GM12878 (cell line): ENCODE data around the gene SLC25A52. TPM values are rescaled to one million over a fixed set of nuclear protein-coding genes. Genes with fewer than 3 reads are reported as not detected.

Source experiments
- DPF2 ChIP-seq: fragments of 450-650 bp; IDR thresholded peaks from 2 replicates; pipeline ENCODE4 v1.6.1; 2017; ENCODE audit warnings: mild to moderate bottlenecking
- EGR1 ChIP-seq, 2 experiments: IDR thresholded peaks; 1 replicate in 1 of 2; 2 replicates in 1 of 2; pipeline ENCODE4 v1.6.1; 2011 to 2012; ENCODE audit warnings: low read depth in 2 of 2, low read length in 2 of 2, borderline replicate concordance in 1 of 2, mild to moderate bottlenecking in 1 of 2, moderate library complexity in 1 of 2
- GATAD2B ChIP-seq: fragments of 450-650 bp; conservative IDR thresholded peaks from 2 replicates; pipeline ENCODE4 v1.6.1; 2017; ENCODE audit warnings: low read depth, mild to moderate bottlenecking, moderate library complexity
- MEF2B ChIP-seq: fragments of 450-650 bp; IDR thresholded peaks from 2 replicates; pipeline ENCODE4 v1.6.1; 2018; ENCODE audit warnings: mild to moderate bottlenecking, moderate library complexity; ENCODE audit not compliant: partially characterized antibody, poor library complexity, severe bottlenecking
- MTA2 ChIP-seq: fragments of 450-650 bp; IDR thresholded peaks from 2 replicates; pipeline ENCODE4 v1.6.1; 2016; ENCODE audit warnings: low read depth, mild to moderate bottlenecking, moderate library complexity
- NBN ChIP-seq: fragments of 450-650 bp; IDR thresholded peaks from 2 replicates; pipeline ENCODE4 v1.6.1; 2016
- NR2C1 ChIP-seq: fragments of 450-650 bp; IDR thresholded peaks from 2 replicates; pipeline ENCODE4 v1.6.1; 2017; ENCODE audit warnings: antibody characterized with exemption, mild to moderate bottlenecking, moderate library complexity
- POU2F2 ChIP-seq: IDR thresholded peaks from 3 replicates; pipeline ENCODE4 v1.6.1; 2011; ENCODE audit warnings: low read depth, mild to moderate bottlenecking, low read length, borderline replicate concordance
- RELA ChIP-seq: fragments of 450-650 bp; IDR thresholded peaks from 2 replicates; pipeline ENCODE4 v1.8.0; 2014; ENCODE audit warnings: borderline replicate concordance; ENCODE audit not compliant: partially characterized antibody
- SUPT20H ChIP-seq: IDR thresholded peaks from 2 replicates; pipeline ENCODE4 v1.6.1; 2011; ENCODE audit warnings: low read depth, mild to moderate bottlenecking, low read length, moderate library complexity, borderline replicate concordance; ENCODE audit not compliant: control insufficient read depth
- YBX1 ChIP-seq: fragments of 450-650 bp; IDR thresholded peaks from 2 replicates; pipeline ENCODE4 v1.6.1; 2016; ENCODE audit warnings: antibody characterized with exemption
- ZNF217 ChIP-seq: fragments of 450-650 bp; IDR thresholded peaks from 2 replicates; pipeline ENCODE4 v1.6.1; 2017; ENCODE audit warnings: antibody characterized with exemption, mild to moderate bottlenecking
- ZNF274 ChIP-seq: IDR thresholded peaks from one replicate; pipeline ENCODE4 v1.8.0; 2011; ENCODE audit not compliant: insufficient read length, insufficient read depth
- polyA plus RNA-seq, 11 experiments: library from polyadenylated mRNA; depleted of rRNA in 4 of 11; unstranded in 6 of 11; stranded (reverse) in 5 of 11; fragments of >200 nt; fragmentation: Nextera tagmentation in 4 of 11; fragmentation: Illumina TruSeq in 1 of 11; extraction: Ambion mirVana in 4 of 11; extraction: Trizol in 1 of 11; gene quantifications; 1 replicate in 1 of 11; 2 replicates in 10 of 11; pipeline versions ENCODE4 v1.2.1 to v1.2.3, GENCODE V29; 2011 to 2016; ENCODE audit warnings: inconsistent platforms in 2 of 11, missing spikeins in 2 of 11, low read depth in 1 of 11
- total RNA-seq, 4 experiments: library from RNA; depleted of rRNA in 3 of 4; stranded (reverse); fragments of >200 nt in 3 of 4; fragmentation: Illumina TruSeq in 1 of 4; extraction: Trizol in 1 of 4; gene quantifications; 2 replicates each; pipeline versions ENCODE4 v1.2.1 to v1.2.3, GENCODE V29; 2013 to 2021
- TF ChIP-seq, protein P1 (sequence below): fragments of 450-650 bp; IDR thresholded peaks from 2 replicates; pipeline ENCODE4 v1.6.1; 2017; ENCODE audit warnings: mild to moderate bottlenecking, low read depth, inconsistent platforms; ENCODE audit not compliant: poor library complexity, severe bottlenecking
- TF ChIP-seq, protein P2 (sequence below): IDR thresholded peaks from 2 replicates; pipeline ENCODE4 v1.6.1; 2012; ENCODE audit warnings: improper control_type of control experiment, low read depth, low read length; ENCODE audit not compliant: insufficient replicate concordance
- TF ChIP-seq, protein P3 (sequence below): IDR thresholded peaks from 2 replicates; pipeline ENCODE4 v1.6.1; 2011; ENCODE audit warnings: mild to moderate bottlenecking, low read depth, low read length, moderate library complexity; ENCODE audit not compliant: insufficient replicate concordance
- TF ChIP-seq, protein P4 (sequence below): fragments of 450-650 bp; IDR thresholded peaks from 2 replicates; pipeline ENCODE4 v1.6.1; 2017; ENCODE audit warnings: borderline replicate concordance
- TF ChIP-seq, protein P5 (sequence below): IDR thresholded peaks from 2 replicates; pipeline ENCODE4 v1.6.1; 2012; ENCODE audit warnings: low read depth, low read length, improper control_type of control experiment

The SLC25A52 gene
- total and polyA plus RNA-seq, 10 of the 15 experiments (the other 5 are each of a cell fraction or from before 2014, with no cell fraction given) = not detected

DNA sequence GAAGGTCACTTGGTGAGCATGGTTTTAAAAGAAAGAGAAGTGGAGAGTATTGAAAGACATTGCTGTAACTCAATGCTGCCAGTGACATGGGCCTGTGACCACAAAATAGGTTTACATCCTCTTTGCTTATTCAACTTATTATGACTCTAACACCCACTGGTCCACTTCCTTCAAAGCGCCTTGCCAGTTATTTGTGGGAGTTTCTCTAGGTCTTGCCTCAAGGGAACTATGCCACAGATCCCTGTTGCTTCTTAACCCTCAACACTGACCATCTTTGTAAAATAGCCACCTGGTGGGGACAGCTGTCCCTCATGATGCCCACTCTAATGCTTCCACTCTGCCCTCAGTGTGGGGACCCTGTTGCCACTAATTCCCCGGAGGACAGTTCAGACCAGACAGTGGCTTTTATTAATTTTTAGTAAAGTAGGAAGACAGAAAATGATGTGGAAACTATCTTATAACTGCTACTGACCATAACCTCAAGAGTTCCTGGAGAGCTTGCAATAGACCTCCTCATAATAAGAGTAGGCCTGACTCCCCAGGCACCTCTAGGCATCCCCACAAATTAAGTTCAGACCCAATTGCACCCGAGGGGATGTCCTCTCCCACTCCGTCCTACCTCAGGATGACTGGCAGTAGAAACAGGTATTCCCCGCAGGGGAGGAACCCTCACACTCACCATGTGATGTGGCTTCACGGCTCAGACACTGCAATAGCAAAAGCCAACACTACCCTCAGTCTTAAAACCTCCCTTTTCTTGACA is 31.3 kb upstream of the SLC25A52 start (continued):
- TF ChIP-seq, protein P1, sequence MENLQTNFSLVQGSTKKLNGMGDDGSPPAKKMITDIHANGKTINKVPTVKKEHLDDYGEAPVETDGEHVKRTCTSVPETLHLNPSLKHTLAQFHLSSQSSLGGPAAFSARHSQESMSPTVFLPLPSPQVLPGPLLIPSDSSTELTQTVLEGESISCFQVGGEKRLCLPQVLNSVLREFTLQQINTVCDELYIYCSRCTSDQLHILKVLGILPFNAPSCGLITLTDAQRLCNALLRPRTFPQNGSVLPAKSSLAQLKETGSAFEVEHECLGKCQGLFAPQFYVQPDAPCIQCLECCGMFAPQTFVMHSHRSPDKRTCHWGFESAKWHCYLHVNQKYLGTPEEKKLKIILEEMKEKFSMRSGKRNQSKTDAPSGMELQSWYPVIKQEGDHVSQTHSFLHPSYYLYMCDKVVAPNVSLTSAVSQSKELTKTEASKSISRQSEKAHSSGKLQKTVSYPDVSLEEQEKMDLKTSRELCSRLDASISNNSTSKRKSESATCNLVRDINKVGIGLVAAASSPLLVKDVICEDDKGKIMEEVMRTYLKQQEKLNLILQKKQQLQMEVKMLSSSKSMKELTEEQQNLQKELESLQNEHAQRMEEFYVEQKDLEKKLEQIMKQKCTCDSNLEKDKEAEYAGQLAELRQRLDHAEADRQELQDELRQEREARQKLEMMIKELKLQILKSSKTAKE = peak; percentile 50
- TF ChIP-seq MTA2 (peak; percentile 91), NBN (peak; percentile 79), SUPT20H (no peak), GATAD2B (0 out of 2 replicates have a peak, but pooled peaks have one; percentile 71), EGR1 (IDR thresholded peaks at IDR 0.05; ENCODE audit: borderline replicate concordance in 1 of 2, low read depth in 2 of 2, low read length in 2 of 2) (no peak), ZNF274 (no peak), POU2F2 (peak; percentile 93; the same call in 2 of the 3 replicates), DPF2 (peak; percentile 92), MEF2B (peak; percentile 95), ZNF217 (peak; percentile 90), YBX1 (no peak), RELA (peak; percentile 55), NR2C1 (no peak)
- TF ChIP-seq, protein P2, sequence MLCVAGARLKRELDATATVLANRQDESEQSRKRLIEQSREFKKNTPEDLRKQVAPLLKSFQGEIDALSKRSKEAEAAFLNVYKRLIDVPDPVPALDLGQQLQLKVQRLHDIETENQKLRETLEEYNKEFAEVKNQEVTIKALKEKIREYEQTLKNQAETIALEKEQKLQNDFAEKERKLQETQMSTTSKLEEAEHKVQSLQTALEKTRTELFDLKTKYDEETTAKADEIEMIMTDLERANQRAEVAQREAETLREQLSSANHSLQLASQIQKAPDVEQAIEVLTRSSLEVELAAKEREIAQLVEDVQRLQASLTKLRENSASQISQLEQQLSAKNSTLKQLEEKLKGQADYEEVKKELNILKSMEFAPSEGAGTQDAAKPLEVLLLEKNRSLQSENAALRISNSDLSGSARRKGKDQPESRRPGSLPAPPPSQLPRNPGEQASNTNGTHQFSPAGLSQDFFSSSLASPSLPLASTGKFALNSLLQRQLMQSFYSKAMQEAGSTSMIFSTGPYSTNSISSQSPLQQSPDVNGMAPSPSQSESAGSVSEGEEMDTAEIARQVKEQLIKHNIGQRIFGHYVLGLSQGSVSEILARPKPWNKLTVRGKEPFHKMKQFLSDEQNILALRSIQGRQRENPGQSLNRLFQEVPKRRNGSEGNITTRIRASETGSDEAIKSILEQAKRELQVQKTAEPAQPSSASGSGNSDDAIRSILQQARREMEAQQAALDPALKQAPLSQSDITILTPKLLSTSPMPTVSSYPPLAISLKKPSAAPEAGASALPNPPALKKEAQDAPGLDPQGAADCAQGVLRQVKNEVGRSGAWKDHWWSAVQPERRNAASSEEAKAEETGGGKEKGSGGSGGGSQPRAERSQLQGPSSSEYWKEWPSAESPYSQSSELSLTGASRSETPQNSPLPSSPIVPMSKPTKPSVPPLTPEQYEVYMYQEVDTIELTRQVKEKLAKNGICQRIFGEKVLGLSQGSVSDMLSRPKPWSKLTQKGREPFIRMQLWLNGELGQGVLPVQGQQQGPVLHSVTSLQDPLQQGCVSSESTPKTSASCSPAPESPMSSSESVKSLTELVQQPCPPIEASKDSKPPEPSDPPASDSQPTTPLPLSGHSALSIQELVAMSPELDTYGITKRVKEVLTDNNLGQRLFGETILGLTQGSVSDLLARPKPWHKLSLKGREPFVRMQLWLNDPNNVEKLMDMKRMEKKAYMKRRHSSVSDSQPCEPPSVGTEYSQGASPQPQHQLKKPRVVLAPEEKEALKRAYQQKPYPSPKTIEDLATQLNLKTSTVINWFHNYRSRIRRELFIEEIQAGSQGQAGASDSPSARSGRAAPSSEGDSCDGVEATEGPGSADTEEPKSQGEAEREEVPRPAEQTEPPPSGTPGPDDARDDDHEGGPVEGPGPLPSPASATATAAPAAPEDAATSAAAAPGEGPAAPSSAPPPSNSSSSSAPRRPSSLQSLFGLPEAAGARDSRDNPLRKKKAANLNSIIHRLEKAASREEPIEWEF = no peak
- TF ChIP-seq, protein P3, sequence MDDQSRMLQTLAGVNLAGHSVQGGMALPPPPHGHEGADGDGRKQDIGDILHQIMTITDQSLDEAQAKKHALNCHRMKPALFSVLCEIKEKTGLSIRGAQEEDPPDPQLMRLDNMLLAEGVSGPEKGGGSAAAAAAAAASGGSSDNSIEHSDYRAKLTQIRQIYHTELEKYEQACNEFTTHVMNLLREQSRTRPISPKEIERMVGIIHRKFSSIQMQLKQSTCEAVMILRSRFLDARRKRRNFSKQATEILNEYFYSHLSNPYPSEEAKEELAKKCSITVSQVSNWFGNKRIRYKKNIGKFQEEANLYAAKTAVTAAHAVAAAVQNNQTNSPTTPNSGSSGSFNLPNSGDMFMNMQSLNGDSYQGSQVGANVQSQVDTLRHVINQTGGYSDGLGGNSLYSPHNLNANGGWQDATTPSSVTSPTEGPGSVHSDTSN = peak; percentile 78
- TF ChIP-seq, protein P4, sequence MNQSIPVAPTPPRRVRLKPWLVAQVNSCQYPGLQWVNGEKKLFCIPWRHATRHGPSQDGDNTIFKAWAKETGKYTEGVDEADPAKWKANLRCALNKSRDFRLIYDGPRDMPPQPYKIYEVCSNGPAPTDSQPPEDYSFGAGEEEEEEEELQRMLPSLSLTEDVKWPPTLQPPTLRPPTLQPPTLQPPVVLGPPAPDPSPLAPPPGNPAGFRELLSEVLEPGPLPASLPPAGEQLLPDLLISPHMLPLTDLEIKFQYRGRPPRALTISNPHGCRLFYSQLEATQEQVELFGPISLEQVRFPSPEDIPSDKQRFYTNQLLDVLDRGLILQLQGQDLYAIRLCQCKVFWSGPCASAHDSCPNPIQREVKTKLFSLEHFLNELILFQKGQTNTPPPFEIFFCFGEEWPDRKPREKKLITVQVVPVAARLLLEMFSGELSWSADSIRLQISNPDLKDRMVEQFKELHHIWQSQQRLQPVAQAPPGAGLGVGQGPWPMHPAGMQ = no peak
- TF ChIP-seq, protein P5, sequence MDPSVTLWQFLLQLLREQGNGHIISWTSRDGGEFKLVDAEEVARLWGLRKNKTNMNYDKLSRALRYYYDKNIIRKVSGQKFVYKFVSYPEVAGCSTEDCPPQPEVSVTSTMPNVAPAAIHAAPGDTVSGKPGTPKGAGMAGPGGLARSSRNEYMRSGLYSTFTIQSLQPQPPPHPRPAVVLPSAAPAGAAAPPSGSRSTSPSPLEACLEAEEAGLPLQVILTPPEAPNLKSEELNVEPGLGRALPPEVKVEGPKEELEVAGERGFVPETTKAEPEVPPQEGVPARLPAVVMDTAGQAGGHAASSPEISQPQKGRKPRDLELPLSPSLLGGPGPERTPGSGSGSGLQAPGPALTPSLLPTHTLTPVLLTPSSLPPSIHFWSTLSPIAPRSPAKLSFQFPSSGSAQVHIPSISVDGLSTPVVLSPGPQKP = 0 out of 2 replicates have a peak, but pooled peaks have one; percentile 27
